Right lobe of liver (tissue), 6 donors: ENCODE measurements around the gene PPAN. TPM values are rescaled to one million over a fixed set of nuclear protein-coding genes. Genes with fewer than 3 reads are reported as not detected.

Source experiments
- ATAC-seq, 4 donors: fragments of 200-7000 bp; cut with Tn5 transposase; one replicate each; pipeline ENCODE4 v1.9.1; 2020; ENCODE audit warnings: mild to moderate bottlenecking in 4 of 4, moderate library complexity in 4 of 4
- DNase-seq, 3 donors: peaks; one replicate each; pipeline ENCODE4 v3.0.0-alpha.2; 2020
- H3K27ac ChIP-seq, 3 donors: fragments of 200-600 bp; one replicate each; pipeline ENCODE4 v1.8.0; 2022
- H3K27me3 ChIP-seq, 2 donors: fragments of 200-600 bp; one replicate each; pipeline ENCODE4 v1.8.0; 2022
- H3K36me3 ChIP-seq, 4 donors: fragments of 200-600 bp; sonication (generic) in 1 of 4; one replicate each; pipeline versions ENCODE4 v1.5.1 to v1.8.0; 2017 to 2022; ENCODE audit warnings: control low read depth in 1 of 4
- H3K4me1 ChIP-seq, 4 donors: fragments of 200-600 bp; sonication (generic) in 1 of 4; one replicate each; pipeline versions ENCODE4 v1.5.1 to v1.8.0; 2017 to 2022; ENCODE audit warnings: control low read depth in 1 of 4
- H3K4me3 ChIP-seq, 3 donors: fragments of 200-600 bp; one replicate each; pipeline ENCODE4 v1.8.0; 2022
- H3K9me3 ChIP-seq, 4 donors: fragments of 200-600 bp; sonication (generic) in 1 of 4; one replicate each; pipeline versions ENCODE4 v1.5.1 to v1.8.0; 2017 to 2022; ENCODE audit warnings: control low read depth in 1 of 4
- POLR2A ChIP-seq: fragments of 450-650 bp; IDR thresholded peaks from one replicate; pipeline ENCODE4 v1.6.1; 2017; ENCODE audit warnings: antibody characterized with exemption, mild to moderate bottlenecking
- WGBS: methylation state at CpG from one replicate; pipeline ENCODE4 v1.1.6; 2018; ENCODE audit warnings: low coverage, low lambda C conversion rate; ENCODE audit not compliant: insufficient coverage; ENCODE audit errors: missing lambda C conversion rate; 5-methylcytosine and 5-hydroxymethylcytosine counted together
- intact Hi-C, 2 donors: fragments of 100-400 bp; cut with DNase I; formaldehyde crosslinking; loops; one replicate each; pipeline versions ENCODE4 v1.11.2 to v1.14.1; 2022
- total RNA-seq, 6 experiments: library from RNA; depleted of rRNA in 2 of 6; stranded (reverse); fragments of >200 nt in 2 of 6; fragmentation: NEBNext Ultra II Directional in 3 of 6; extraction: Animal tissue kit (Norgen Biotek cat#: 25700) in 3 of 6; gene quantifications; one replicate each; pipeline versions ENCODE4 v1.1.0 to v1.2.4, GENCODE V29; 2016 to 2023
- TF ChIP-seq, protein P1 (sequence below), 4 donors: fragments of 200-600 bp in 3 of 4; fragments of 450-650 bp in 1 of 4; IDR thresholded peaks; one replicate each; pipeline versions ENCODE4 v1.5.1 to v1.8.0; 2016 to 2022; ENCODE audit warnings: antibody characterized with exemption in 4 of 4, mild to moderate bottlenecking in 2 of 4
- donor health status: DM: no; HTN: yes; CAD: no.
- donor health status: DM: no; HTN: no; CAD: no.
- donor health status: DM: no; HTN: no; CAD: no.
- donor health status: DM: no; HTN: yes; CAD: no.
- donor health status: DM: no; HTN: yes; CAD: no.

PPAN gene
- total RNA-seq, 6 experiments from 2014 or later, result 11.2 to 19.9 (median 18.4) TPM

DNA sequence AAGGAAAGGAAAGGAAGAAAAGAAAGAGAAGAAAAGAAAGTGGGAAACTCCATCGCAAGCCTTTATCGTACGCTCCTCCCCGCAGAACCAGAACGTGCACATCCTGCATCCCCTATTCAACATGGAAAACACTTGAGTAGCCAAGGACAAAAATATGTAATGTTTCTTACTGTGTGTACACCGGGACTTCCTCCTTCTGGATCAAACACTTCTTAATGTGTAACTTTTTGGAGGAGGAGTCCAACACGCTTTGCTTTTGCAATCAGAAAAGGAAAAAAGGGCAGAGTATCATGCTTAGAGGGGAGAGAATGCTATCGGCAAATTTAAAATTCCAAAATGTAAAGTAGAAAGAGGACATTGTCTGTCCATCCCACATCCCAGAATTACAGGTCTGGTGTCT is 27.8 kb upstream of the PPAN start:
- Histone ChIP-seq H3K36me3 (no peaks in the 10 kb centered on the region), H3K27me3 (no peaks in the 10 kb centered on the region), H3K9me3 (no peaks in the 10 kb centered on the region), H3K27ac (peak overlapping the region in 1 of 3 donors; percentile 53), H3K4me1 (peaks cover 0 to 18% (median 3%) of the 10 kb centered on the region in 4 donors), H3K4me3 (no peak overlapping the region)
- intact Hi-C loops, result no loop called here
- ATAC-seq (peak; percentile 34 to 61 (median 51)), DNase-seq (no peak)
- 45% methylated on average over 8 of the region's 8 CpGs for WGBS
- TF ChIP-seq POLR2A, result no peak

DNA sequence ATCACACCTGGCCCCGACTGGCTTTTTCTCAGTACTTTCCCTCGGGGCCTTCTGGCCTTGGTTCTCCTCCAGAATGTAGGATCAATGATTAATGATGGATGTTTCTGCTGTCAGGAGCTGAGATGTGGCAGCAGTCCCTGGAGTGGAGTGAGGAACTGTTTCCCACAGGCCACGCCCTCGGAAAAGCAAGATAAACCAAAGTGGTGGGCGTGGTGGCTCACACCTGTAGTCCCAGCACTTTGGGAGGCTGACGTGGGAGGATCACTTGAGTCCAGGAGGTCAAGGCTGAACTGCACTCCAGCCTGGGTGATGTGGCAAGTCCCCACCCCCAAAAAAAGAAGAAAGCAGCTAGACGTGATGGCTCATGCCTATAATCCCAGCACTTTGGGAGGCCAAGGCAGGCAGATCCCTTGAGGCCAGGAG is 27.1 kb upstream of the PPAN start:
- intact Hi-C loops, result no loop called here
- Histone ChIP-seq H3K27me3 (no peaks in the 10 kb centered on the region), H3K4me3 (no peak overlapping the region), H3K4me1 (peaks cover 0 to 18% (median 3%) of the 10 kb centered on the region in 4 donors), H3K36me3 (no peaks in the 10 kb centered on the region), H3K27ac (peak overlapping the region in 1 of 3 donors; percentile 53), H3K9me3 (no peaks in the 10 kb centered on the region)
- DNase-seq, result peak; percentile 71 to 76 (median 74)
- peak; percentile 69 to 84 (median 76) for ATAC-seq
- peak; percentile 13 for TF ChIP-seq POLR2A
- TF ChIP-seq, protein P1, sequence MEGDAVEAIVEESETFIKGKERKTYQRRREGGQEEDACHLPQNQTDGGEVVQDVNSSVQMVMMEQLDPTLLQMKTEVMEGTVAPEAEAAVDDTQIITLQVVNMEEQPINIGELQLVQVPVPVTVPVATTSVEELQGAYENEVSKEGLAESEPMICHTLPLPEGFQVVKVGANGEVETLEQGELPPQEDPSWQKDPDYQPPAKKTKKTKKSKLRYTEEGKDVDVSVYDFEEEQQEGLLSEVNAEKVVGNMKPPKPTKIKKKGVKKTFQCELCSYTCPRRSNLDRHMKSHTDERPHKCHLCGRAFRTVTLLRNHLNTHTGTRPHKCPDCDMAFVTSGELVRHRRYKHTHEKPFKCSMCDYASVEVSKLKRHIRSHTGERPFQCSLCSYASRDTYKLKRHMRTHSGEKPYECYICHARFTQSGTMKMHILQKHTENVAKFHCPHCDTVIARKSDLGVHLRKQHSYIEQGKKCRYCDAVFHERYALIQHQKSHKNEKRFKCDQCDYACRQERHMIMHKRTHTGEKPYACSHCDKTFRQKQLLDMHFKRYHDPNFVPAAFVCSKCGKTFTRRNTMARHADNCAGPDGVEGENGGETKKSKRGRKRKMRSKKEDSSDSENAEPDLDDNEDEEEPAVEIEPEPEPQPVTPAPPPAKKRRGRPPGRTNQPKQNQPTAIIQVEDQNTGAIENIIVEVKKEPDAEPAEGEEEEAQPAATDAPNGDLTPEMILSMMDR (IDR thresholded peaks at IDR 0.05), result no peak
- WGBS, result 18% methylated on average over 4 of the region's 7 CpGs

DNA sequence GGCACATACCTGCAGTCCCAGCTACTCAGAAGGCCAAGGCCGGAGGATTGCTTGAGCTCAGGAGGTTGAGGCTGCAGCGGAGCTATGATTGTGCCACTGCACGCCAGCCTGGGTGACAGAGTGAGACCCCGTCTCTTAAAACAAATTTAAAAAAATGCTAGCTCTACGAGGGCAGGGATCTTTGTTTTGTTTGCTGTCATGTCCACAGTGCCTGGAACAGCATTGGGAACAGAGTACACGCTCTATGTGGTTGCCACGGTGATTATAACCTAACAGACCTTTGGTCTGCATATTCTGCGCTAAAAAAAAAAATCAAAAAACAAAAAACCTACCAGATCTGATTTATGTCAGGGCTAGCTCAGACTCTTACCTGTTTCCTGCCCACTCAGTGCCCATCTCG is 22.3 kb upstream of the PPAN start:
- H3K27ac ChIP-seq, result no peak overlapping the region
- TF ChIP-seq, protein P1 (IDR thresholded peaks at IDR 0.05), result no peak
- TF ChIP-seq POLR2A, result no peak
- H3K9me3 ChIP-seq, result no peaks in the 10 kb centered on the region
- H3K27me3 ChIP-seq, result no peaks in the 10 kb centered on the region
- peaks cover 0 to 7% (median 1%) of the 10 kb centered on the region in 4 donors for H3K4me1 ChIP-seq
- ATAC-seq, result no peak
- intact Hi-C loops, result no loop called here
- H3K4me3 ChIP-seq, result no peak overlapping the region
- DNase-seq, result no peak
- 60% methylated on average over 8 of the region's 9 CpGs for WGBS
- peaks cover 0 to 2% (median under 1%) of the 10 kb centered on the region in 4 donors for H3K36me3 ChIP-seq

DNA sequence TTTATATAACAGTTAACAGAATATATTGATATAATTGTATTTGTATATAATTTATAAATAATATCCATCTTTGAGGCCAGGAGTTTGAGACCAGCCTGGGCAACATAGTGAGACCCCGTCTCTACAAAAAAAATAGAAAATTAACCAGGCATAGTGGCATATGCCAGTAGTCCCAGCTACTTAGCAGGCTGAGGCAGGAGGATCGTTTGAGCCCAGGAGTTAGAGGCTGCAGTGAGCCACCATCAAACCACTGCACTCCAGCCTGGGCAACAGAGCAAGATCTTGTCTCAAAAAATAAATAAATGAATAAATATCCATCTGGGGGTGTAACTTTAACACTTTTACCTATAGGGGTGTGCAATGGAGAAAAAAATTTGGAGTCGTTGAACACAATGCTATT is 21.4 kb upstream of the PPAN start:
- no peak overlapping the region for H3K4me3 ChIP-seq
- ATAC-seq, result no peak
- DNase-seq, result no peak
- TF ChIP-seq, protein P1 (IDR thresholded peaks at IDR 0.05), result no peak
- no peak for TF ChIP-seq POLR2A
- 100% methylated on average over 2 of the region's 3 CpGs for WGBS
- H3K9me3 ChIP-seq, result no peaks in the 10 kb centered on the region
- H3K27ac ChIP-seq, result no peak overlapping the region
- peaks cover 0 to 7% (median 3%) of the 10 kb centered on the region in 4 donors for H3K36me3 ChIP-seq
- no peaks in the 10 kb centered on the region for H3K27me3 ChIP-seq
- peaks cover 0 to 10% (median 0%) of the 10 kb centered on the region in 4 donors for H3K4me1 ChIP-seq
- intact Hi-C loops, result no loop called here

DNA sequence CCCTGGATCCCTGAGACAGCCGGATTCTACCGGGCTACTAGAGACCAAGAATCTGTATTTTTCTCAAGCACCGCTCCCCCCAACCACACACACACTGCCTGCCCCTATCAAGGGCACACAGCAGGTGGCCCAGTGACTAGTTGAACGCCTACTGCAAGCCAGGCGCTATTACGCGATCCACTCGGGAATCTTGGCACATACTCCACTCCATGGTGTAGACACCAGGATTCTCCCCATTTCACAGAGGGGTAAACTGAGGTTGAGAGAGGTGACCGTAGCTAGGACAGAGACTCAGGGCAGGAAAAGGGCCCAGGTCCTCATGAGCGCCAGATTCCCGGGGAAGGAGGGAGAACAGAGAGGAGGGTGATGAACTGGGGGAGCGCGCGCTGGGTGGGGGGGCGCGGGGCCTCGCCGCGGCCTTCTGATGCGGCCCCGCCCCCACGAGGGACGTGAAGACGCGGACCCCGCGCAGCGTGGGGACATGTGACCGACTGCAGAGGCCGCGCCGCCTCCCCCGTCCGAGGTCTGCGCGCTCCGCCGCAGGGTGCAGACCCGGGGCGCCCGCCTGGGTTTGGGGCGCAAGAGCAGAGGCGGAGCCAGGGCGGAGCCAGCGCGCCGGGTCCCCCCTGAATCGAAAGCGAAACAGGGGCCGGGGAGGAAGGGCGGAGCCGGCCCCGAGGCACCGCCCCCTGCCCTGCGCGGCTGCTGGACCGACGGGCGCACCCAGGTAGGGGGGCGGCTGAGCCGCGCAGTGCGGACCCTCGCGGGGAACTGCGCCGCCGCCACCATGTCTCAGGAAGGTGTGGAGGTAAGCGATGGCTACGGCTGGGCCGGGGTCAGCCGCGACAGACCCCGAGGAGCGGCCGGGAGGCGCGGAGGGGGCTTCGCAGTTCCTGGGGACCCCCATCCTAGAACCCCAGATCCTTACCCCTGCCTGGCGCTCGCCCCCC is 20.2 kb upstream of the PPAN start, which contains the start of gene SHFL:
Gene SHFL (plus strand): TSS at position 677 of the 950 bp plus-strand sequence. CDS start 111 bp downstream, at position 788.
- DNase-seq, result peak; percentile 89 to 90 (median 89)
- TF ChIP-seq, protein P1 (IDR thresholded peaks at IDR 0.05), result no peak
- peak; percentile 75 for TF ChIP-seq POLR2A
- WGBS, result 8% methylated on average over 24 of the region's 81 CpGs
- no peaks in the 10 kb centered on the region for H3K9me3 ChIP-seq
- peak within 1 kb of the TSS; percentile 90 to 97 (median 97) for H3K27ac ChIP-seq
- ATAC-seq, result peak; percentile 75 to 93 (median 86)
- peaks cover 0 to 19% (median 0%) of the 10 kb centered on the region in 4 donors for H3K4me1 ChIP-seq
- H3K4me3 ChIP-seq, result peak within 1 kb of the TSS; percentile 96 to 100 (median 99)
- H3K27me3 ChIP-seq, result no peaks in the 10 kb centered on the region
- intact Hi-C loops, result no loop called here
- peaks cover 0 to 7% (median 3%) of the 10 kb centered on the region in 4 donors for H3K36me3 ChIP-seq
